Activated CD8-positive, alpha-beta T cell treated with anti-CD3 and anti-CD28 coated beads for 36 hours (primary cell): ENCODE measurements around the gene MYO3B. TPM values are rescaled to one million over a fixed set of nuclear protein-coding genes. Genes with fewer than 3 reads are reported as not detected.

Source experiments
- ATAC-seq: fragments of 200-7000 bp; cut with Tn5 transposase; one replicate; pipeline ENCODE4 v1.10.0; 2021; ENCODE audit warnings: mild to moderate bottlenecking, moderate library complexity
- CTCF ChIA-PET: fragments of 350-600 bp; sonication (Branson Sonifier 250); formaldehyde crosslinking; loops from one replicate; lab custom pipeline; 2021; ENCODE audit warnings: antibody characterized with exemption; lab: Charles Lee
- POLR2A ChIA-PET: fragments of 350-600 bp; sonication (Branson Sonifier 250); formaldehyde crosslinking; loops from one replicate; lab custom pipeline; 2021; ENCODE audit warnings: antibody characterized with exemption; lab: Charles Lee
- DNase-seq: peaks from one replicate; pipeline ENCODE4 v3.0.0-alpha.2; 2020
- H3K27ac Mint-ChIP-seq: one replicate; pipeline ENCODE4 v1.8.0; 2021; ENCODE audit warnings: mild to moderate bottlenecking, mixed read lengths
- H3K27me3 Mint-ChIP-seq: one replicate; pipeline ENCODE4 v1.8.0; 2021; ENCODE audit warnings: mixed read lengths
- H3K36me3 Mint-ChIP-seq: one replicate; pipeline ENCODE4 v1.8.0; 2021; ENCODE audit warnings: low read depth, mixed read lengths
- H3K4me1 Mint-ChIP-seq: one replicate; pipeline ENCODE4 v1.8.0; 2021; ENCODE audit warnings: low read depth, mixed read lengths
- H3K4me3 Mint-ChIP-seq: one replicate; pipeline ENCODE4 v1.8.0; 2021; ENCODE audit warnings: mild to moderate bottlenecking, moderate library complexity, mixed read lengths
- H3K9me3 Mint-ChIP-seq: one replicate; pipeline ENCODE4 v1.8.0; 2021; ENCODE audit warnings: mixed read lengths
- CTCF ChIP-seq: fragments of 200-600 bp; IDR thresholded peaks from one replicate; pipeline ENCODE4 v1.8.0; 2022; ENCODE audit warnings: antibody characterized with exemption, mild to moderate bottlenecking
- intact Hi-C: fragments of 100-400 bp; cut with micrococcal nuclease; formaldehyde crosslinking; loops from one replicate; pipeline ENCODE4 v1.10.0; 2022
- total RNA-seq, 2 experiments: library from RNA; stranded (reverse); gene quantifications; one replicate each; pipeline ENCODE4 v1.2.3, GENCODE V29; 2021

Gene MYO3B
- total RNA-seq, 2 experiments from 2014 or later, result 0.09 to 0.20 TPM

- ATAC-seq, result peak; percentile 58
- peak overlapping the region; percentile 84 for H3K27ac Mint-ChIP-seq
- CTCF ChIA-PET, result interaction anchor here (1.1 to 6.3 kb wide), 15 partner anchors 8 to 511 kb away, joined by 3 to 67 read pairs (median 7); partner anchors contain the start of gene GAD1
- POLR2A ChIA-PET, result interaction anchor here (1.2 to 1.3 kb wide), 3 partner anchors 8 to 39 kb away, joined by 3 to 7 read pairs (median 4); no protein-coding TSS in a partner anchor
- H3K4me3 Mint-ChIP-seq, result no peak overlapping the region
- TF ChIP-seq CTCF, result no peak
- peaks cover 18% of the 10 kb centered on the region for H3K27me3 Mint-ChIP-seq
- no peaks in the 10 kb centered on the region for H3K36me3 Mint-ChIP-seq
- H3K4me1 Mint-ChIP-seq, result peaks cover 27% of the 10 kb centered on the region
- H3K9me3 Mint-ChIP-seq, result no peaks in the 10 kb centered on the region
- intact Hi-C loops, result no loop called here
- DNase-seq, result no peak
Observed at GRCh38 chr2:170362313-170362870, 184.4 kb downstream of the MYO3B start.

- Mint-ChIP-seq H3K4me1 (peaks cover 30% of the 10 kb centered on the region), H3K27ac (peak overlapping the region; percentile 84), H3K9me3 (no peaks in the 10 kb centered on the region), H3K36me3 (no peaks in the 10 kb centered on the region), H3K4me3 (no peak overlapping the region), H3K27me3 (peaks cover 18% of the 10 kb centered on the region)
- POLR2A ChIA-PET, result interaction anchor here (1.2 kb wide), 1 partner anchor 21 kb away, joined by 4 read pairs; no protein-coding TSS in a partner anchor
- intact Hi-C loops, result no loop called here
- ATAC-seq (peak; percentile 76), DNase-seq (peak; percentile 58)
- CTCF ChIA-PET, result interaction anchor here (1.1 to 6.3 kb wide), 6 partner anchors 15 to 451 kb away, joined by 3 to 67 read pairs (median 12); partner anchors contain the start of gene GAD1
- no peak for TF ChIP-seq CTCF
Observed at GRCh38 chr2:170362871-170363631, 185.1 kb downstream of the MYO3B start.

GRCh38 chr2:170365003-170365402, 187.1 kb downstream of the MYO3B start:
- H3K27me3 Mint-ChIP-seq, result peaks cover 22% of the 10 kb centered on the region
- DNase-seq (no peak), ATAC-seq (no peak)
- no peaks in the 10 kb centered on the region for H3K9me3 Mint-ChIP-seq
- no peak for TF ChIP-seq CTCF
- no peaks in the 10 kb centered on the region for H3K36me3 Mint-ChIP-seq
- intact Hi-C loops, result no loop called here
- ChIA-PET CTCF (interaction anchor here (0.9 to 6.3 kb wide), 3 partner anchors 10 to 449 kb away, joined by 4 to 67 read pairs (median 8); partner anchors contain the start of gene GAD1), POLR2A (interaction anchor here (1.5 kb wide), 1 partner anchor 9 kb away, joined by 3 read pairs; no protein-coding TSS in a partner anchor)
- H3K4me1 Mint-ChIP-seq, result peaks cover 43% of the 10 kb centered on the region
- no peak overlapping the region for H3K4me3 Mint-ChIP-seq
- H3K27ac Mint-ChIP-seq, result no peak overlapping the region

DNA sequence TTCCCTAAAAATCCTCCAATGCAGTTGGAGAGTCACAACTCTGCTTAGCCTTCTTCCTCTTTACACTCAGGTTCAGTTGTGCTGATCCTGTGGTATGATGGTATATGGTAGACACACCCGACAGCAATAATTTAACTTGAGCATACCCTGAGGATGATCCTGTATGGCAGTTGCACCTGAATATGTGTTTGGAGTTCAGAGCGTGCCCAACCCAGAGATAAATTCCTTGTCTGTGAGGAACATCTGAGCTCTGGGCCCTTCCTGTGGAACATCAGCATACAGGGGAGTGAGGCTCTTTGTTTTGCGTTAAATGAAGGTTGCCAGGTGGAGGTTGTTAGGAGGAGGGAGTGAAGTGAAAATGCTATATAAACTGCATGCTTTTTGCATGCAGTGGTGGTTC, 187.7 kb downstream of the MYO3B start:
- Mint-ChIP-seq H3K9me3 (no peaks in the 10 kb centered on the region), H3K4me1 (peaks cover 49% of the 10 kb centered on the region), H3K27me3 (peaks cover 25% of the 10 kb centered on the region), H3K27ac (no peak overlapping the region), H3K4me3 (no peak overlapping the region), H3K36me3 (no peaks in the 10 kb centered on the region)
- CTCF ChIA-PET, result interaction anchor here (0.9 to 6.3 kb wide), 3 partner anchors 11 to 449 kb away, joined by 4 to 67 read pairs (median 8); partner anchors contain the start of gene GAD1
- ATAC-seq (no peak), DNase-seq (no peak)
- no peak for TF ChIP-seq CTCF
- POLR2A ChIA-PET, result no interaction called here
- intact Hi-C loops, result no loop called here
